Endothelial cell of umbilical vein (primary cell): Measurements from ENCODE around the gene TERT.

Source experiments
- CTCF ChIP-seq, 2 donors: IDR thresholded peaks; 1 replicate in 1 of 2; 2 replicates in 1 of 2; pipeline ENCODE4 v1.5.1; 2011; ENCODE audit warnings: low read length in 2 of 2, mild to moderate bottlenecking in 2 of 2, moderate library complexity in 2 of 2, control low read depth in 1 of 2, inconsistent platforms in 1 of 2, low read depth in 1 of 2; ENCODE audit not compliant: insufficient read depth in 1 of 2; ENCODE audit errors: extremely low read depth in 1 of 2
- FOS ChIP-seq: IDR thresholded peaks from 2 replicates; pipeline ENCODE4 v1.6.1; 2011; ENCODE audit warnings: mild to moderate bottlenecking, low read length, moderate library complexity, borderline replicate concordance; ENCODE audit not compliant: insufficient read depth
- GATA2 ChIP-seq: IDR thresholded peaks from 2 replicates; pipeline ENCODE4 v1.7.0; 2011; ENCODE audit warnings: low read depth, mild to moderate bottlenecking, moderate library complexity, mixed read lengths, low read length; ENCODE audit not compliant: insufficient read length, insufficient read depth
- MAX ChIP-seq: IDR thresholded peaks from 2 replicates; pipeline ENCODE4 v1.6.1; 2011; ENCODE audit not compliant: insufficient read depth, insufficient read length
- POLR2A ChIP-seq: IDR thresholded peaks from 2 replicates; pipeline ENCODE4 v1.6.1; 2012; ENCODE audit warnings: low read depth, mild to moderate bottlenecking, control low read depth, low read length
- POLR2AphosphoS5 ChIP-seq: IDR thresholded peaks from 2 replicates; pipeline ENCODE4 v1.6.1; 2012; ENCODE audit warnings: low read depth, mild to moderate bottlenecking, control low read depth, low read length, moderate library complexity; ENCODE audit not compliant: insufficient read depth

- TF ChIP-seq CTCF (IDR thresholded peaks at IDR 0.05; ENCODE audit: extremely low read depth in 1 of 2, insufficient read depth in 1 of 2, low read depth in 1 of 2, low read length in 2 of 2), result no peak
- no peak for TF ChIP-seq POLR2A
- TF ChIP-seq GATA2, result no peak
- TF ChIP-seq MAX, result no peak
- no peak for TF ChIP-seq POLR2AphosphoS5
- TF ChIP-seq FOS, result no peak
Measured at GRCh38 chr5:1259806-1260480, 34.9 kb downstream of the TERT start.
